NCI-H2227 (cell line): ENCODE data around the gene CORO7.
"Not testable (repeated sequence)": the region's sequence is repeated elsewhere in the genome, so short reads cannot be mapped to it uniquely, and the experiment has no call there.

Experiments
- DNase-seq: peaks from one replicate; lab custom pipeline; 2025; ENCODE audit not compliant: unreplicated experiment; lab: John Stamatoyannopoulos, UW

The CORO7 gene

DNA sequence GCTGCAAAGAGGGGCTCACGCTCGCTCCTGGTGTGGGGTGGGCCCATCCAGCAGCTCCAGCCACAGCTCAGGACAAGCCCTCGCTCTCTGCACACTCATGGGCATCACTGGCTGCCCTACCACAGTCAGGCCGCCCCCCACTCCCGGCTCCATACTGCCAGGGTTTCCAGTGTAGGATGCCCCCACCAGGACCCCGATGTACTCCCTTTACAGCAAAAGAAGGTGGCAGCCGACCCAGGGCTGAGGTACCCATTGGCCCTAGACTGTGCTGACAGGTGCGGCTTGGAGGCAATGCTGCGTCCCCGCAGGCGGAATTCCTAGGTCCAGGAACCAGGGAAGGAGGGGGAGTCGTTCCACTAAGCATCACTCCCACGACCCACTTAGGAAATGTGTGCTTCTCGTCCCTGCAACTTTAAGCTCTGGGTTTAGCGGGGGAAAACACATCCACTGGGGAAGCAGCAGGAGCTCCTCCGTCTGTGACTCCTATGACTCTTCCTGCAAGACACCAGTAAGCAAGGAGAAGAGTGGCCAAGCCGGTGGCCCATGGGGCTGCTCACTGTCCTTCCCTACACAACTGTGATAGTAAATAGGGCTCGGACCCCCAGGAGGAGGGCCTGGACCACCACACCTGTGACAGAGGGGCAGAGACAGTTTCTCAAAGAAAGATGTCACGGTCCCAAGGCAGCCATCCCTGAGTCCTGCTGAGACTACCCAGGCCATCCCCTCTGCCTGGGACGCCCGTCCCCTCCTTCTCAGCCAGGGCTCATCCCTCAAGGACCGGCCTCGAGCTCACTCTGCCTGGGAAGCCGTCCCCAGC is 13.1 kb downstream of the CORO7 start:
- DNase-seq: no peak

DNA sequence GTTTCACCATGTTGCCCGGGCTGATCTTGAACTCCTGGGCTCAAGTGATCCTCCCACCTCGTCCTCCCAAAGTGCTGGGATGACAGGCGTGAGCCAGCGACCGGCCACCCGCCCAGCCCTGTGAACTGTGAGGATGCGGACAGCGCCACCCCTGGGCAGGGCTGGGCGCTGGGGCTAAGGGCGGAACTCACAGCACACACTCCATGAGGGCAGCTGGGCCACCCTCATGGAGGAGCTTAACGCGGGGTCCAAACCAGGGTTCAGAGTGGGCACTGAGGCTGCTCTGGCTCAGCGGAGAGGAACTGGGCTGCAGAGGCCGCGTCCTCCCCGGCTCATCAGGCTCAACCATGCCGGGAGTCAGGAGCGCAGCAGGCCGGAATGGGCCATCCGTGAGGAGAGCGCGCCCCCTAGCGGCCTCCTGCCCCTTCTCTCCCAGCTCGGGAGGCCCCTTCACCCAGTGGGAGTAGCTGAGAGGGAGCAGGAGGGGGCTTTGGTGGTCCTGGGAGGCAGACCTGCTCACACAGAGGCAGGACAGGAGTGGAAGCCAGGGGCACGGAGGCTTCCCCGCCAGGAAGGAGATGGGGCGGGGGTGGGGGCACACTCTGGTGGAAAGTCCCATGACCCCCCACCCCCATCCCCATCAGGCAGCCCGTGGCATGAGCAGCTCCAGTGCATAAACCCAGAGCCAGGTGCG is 13.8 kb downstream of the CORO7 start:
- peak; percentile 87 for DNase-seq

DNA sequence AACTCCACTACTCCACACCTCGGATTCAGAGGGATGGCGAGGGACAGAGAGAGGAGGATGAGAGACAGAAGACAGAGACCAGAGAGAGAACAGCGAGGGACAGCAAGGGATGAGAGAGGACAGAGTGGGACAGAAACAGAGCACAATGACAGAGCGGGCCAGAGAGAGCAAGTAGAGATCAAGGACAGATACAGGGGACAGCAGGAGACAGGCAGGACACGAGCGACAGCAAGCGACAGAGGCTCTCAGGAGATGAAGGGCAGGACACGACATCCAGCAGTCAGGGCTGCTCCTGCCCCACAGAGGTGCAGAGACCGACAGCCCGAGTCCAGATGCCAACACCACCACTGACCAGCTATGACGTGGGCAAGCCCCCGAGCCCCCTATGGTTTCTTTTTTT is 14.9 kb downstream of the CORO7 start:
- no peak for DNase-seq

DNA sequence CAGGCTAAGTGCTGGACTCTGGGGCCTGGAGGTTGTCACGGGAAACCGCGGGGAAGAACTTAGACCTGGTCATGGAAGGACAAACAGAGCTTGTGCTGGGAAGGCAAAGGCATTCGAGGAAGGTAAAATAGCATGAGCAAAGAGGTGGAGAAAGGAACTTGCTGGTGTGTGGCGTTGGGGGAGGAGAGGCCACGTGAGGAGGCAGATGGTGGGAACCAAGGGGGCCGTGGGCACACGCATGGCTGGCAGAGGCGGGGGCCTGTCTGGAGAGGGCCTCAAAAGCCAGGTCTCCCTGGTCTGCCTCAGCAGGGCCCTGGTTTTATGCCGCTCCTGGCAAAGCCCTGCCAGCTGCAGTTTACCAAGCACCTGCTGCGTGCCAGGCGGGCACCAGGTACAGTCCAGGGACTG is 15.3 kb downstream of the CORO7 start:
- DNase-seq: no peak

DNA sequence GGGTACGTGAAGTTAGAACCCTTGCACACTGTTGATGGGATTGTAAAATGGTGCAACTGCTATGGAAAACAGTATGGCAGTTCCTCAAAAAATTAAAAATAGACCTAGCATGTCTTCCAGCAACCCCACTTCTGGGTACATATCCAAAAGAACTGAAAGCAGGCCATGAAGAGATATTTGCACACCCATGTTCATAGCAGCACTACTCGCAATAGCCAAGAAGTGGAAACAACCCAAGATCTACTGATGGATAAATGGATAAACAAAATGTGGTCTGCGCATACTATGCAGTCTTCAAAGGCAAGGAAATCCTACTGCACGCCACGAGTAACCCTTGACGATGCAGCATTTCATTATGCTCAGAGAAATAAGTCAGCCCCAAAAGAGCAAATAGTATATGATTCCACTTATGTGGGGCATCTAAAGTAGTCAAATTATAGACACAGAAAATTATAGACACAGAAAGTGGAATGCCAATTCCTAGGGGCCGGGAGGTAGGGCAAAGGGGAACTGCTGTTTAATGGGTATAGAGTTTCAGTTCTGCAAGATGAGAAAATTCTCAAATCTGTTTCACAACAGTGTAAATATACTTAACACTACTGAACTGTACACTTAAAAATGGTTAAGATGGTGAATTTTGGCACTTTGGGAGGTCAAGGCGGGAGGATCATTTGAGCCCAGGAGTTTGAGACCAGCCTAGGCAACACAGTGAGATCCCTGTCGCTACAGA is 17.2 kb downstream of the CORO7 start:
- DNase-seq: no peak

DNA sequence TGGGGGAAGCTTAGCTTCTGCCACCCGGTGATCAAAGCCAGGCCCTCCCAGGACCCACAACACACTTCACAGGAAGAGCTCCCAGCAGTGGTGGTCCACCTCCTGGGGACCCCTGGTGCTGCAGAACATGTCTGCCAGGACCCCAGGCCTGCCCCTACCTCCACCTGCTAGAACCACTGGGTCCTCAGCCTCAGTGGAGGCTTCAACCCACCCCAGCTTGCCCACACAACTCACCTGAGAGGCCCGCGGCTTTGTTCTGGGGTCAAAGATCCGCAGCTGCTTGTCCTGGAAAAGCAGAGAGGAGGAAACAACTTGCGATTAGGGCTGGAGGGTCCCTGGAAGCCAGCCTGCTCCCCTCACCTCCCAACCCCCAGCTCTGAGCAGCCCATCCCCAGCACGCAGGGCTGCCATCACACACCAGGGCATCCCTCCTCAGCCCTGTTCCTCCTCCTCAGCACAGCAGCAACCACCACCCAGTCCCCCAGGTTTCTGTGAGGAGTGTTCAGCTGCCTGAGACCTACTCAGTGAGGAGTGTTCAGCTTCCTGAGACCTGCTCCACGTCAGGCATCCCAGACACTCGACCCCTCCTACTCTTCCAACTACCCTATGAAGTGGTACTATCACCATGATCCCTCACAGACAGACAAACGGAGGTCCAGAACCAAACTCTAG is 21.2 kb downstream of the CORO7 start:
- no peak for DNase-seq

DNA sequence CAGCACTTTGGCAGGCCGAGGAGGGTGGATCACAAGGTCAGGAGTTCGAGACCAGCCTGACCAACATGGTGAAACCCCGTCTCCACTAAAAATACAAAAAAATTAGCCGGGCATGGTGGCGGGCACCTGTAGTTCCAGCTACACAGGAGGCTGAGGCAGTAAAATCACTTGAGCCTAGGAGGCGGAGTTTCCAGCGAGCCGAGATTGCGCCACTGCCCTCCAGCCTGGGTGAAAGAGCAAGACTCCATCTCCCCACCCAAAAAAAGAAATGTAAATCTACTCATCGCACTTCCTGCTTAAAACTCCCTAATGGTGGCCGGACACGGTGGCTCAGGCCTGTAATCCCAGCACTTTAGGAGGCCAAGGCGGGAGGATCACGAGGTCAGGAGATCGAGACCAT is 22.5 kb downstream of the CORO7 start:
- DNase-seq: not testable (repeated sequence)

DNA sequence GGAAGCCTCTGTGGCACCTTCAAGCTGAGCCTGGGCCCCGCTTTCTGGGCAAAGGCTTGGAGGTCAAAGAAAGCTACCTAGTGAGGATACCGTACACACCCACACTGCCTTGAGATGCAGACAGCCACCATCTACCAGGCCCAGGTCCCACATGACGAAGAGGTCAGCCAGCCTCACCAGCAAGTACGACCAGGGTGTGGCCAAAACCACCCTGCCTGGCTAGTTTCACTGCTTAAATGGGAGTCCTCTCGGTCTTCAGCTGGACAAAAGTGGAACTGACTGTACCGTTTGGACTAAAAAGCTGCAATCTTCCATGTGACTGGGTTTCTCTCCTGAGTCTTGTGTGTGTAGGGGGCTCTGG is 23.2 kb downstream of the CORO7 start:
- DNase-seq: no peak

DNA sequence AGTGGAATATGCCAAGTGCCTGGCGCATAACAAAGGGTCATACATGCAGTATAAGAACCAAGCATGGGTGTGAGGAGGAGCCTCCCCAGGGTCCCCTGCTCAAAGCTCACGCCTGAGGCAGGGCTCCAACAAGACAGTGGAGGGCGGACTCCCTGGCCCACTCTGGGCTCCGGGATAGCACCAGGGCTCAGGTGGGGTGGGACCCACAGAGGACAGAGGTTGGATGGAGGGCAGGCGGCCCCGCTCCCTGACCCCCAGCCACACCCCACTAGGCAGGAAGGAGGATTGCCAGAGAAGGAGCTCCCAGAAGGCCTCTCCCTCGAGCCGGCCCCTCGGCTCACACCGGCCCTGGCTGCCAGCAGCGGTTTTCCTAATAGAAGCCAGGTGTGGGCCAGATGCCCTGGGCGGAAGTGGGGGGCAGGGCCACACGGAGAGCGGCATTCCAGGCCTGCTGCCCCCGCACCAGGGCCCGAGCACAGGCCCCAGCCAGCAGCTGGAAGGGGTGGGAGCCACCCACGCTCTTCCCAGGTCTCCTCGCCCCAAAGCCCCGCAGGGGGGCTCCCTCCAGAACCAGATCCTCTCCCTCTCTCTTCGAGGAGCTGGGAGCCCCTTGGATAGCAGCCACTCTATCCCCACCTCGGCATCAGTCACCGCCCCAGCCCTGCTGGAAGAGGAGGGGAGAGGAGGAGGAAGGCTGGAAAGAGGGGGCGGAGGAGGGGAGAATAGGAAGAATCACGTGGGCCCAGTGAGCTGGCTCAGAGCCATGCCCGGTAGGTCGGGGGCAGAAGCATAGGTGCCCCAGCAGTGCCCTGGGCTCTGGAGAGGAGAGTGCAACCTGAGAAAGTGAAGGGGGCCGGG is 23.8 kb downstream of the CORO7 start:
- peak; percentile 67 for DNase-seq

DNA sequence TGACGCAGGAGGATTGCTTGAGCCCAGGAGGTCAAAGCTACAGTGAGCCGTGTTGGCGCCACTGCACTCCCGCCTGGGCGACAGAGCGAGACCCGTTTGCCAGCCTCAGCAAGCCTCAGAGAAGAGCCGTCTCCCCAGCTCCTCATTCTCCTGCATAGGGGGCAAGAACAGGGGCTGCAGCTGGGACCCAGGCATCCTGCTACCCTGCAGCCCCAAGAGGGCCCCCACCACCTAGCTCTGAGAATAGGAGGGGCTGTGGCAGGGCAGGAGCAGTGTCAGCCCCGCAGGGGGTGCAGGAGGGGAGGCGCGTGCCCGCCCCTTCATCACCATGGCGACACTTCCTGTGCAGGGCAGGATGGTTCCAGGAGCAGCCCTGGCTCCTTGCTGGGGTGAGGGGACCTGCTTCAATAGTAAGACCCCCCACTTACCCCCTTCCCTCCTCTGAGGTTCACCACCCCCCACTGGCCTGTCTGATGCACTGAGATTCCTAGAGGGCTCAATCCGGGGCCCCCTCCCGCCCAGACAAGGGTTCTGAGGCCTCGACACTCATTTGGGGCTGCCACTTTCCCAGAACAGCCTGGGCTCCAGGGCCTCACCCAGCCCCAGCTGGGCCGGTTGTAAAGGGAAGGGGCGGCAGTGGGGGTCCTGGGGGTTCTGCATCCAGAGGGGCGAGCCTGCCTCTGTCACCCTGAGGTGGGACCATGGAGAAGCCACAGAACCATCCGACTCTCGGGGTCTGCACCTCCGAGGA is 24.6 kb downstream of the CORO7 start:
- peak; percentile 48 for DNase-seq

DNA sequence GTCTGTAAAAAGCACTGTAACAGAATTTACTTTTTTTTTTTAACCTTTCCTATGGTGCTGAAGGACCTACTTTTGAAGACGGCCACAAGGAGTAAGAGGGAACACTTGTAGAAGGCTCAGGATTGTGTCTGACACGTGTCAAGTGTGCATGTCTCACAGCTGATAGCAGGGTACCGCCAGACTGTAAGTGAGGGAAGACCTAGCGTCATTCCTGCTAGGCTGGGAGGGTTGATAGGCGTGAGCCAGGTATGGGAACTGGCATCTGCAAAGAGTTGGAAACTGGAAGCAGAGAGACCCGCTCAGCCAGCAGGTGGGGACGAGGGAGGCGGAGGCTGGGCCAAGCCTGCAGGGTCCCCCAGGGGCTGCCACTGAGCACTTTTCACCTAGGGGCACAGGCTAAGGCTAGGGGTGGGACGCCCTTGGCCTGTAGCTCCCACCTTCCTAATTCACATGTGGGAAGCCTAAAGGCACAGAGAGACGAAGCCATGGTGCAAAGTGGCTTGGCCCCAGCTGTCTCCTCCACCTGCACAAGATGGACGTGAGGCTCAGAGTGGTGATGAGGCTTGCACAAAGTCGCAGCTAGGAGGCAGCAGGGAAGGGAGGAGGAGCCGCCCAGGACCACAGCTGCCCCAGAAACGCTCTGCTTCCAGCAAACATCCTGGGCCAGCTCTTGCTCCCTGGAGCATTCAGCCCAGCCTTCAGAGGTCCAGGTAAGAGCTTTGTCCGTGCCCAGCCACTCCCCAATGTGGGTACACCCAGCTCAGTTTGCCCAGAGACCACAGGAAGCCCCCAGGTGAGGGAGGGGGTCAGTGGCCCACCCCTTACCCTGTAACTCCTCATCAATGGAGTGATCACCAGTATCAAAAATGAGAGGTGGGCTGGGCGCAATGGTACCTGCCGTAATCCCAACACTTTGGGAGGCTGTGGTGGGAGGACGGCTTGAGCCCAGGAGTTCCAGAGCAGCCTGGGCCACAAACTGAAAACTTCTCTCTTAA is 25.8 kb downstream of the CORO7 start:
- no peak for DNase-seq

DNA sequence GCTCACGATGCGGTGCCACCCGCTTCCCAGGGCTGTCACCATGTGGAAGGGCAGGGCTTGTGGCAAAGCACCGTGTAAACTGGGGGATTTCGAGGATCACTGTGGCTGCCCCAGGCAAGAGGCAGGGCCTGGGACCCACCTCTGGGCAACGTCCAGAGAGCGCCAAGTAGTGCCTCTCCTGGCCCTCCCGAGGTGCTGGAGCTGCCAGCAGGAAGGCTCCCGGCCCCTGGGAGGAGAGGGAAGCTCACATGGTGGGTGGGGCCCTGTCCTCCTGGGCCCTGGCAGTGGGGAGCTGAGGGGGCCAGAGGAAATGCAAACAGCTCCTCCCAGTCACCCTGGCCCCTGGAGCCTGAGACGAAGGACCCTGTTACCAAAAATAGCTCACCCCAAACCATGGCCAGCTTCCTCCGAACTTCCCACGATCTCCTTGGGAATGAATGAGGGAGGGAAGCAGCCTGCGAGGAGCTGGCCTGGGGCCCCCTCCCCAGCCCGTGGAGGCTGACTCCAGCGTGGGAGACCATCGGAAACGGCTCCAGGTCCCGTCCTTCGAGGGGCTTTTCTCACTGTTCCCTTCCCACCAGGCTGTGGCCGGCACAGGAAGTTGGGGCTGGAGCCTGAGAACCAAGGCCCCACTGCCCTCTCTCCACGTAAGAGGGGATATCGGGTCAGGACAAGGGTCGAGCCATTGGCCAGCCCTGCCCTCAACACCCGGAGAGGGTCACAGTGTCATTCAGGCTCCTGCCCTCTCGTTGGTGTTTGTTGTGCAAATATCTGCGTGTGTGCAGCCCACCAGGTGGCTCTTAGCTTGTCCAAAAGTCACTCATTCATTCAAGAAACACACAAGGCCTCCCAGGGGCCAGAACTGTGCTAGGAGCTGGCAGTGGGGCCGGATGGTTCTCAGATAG is 27.1 kb downstream of the CORO7 start:
- no peak for DNase-seq

DNA sequence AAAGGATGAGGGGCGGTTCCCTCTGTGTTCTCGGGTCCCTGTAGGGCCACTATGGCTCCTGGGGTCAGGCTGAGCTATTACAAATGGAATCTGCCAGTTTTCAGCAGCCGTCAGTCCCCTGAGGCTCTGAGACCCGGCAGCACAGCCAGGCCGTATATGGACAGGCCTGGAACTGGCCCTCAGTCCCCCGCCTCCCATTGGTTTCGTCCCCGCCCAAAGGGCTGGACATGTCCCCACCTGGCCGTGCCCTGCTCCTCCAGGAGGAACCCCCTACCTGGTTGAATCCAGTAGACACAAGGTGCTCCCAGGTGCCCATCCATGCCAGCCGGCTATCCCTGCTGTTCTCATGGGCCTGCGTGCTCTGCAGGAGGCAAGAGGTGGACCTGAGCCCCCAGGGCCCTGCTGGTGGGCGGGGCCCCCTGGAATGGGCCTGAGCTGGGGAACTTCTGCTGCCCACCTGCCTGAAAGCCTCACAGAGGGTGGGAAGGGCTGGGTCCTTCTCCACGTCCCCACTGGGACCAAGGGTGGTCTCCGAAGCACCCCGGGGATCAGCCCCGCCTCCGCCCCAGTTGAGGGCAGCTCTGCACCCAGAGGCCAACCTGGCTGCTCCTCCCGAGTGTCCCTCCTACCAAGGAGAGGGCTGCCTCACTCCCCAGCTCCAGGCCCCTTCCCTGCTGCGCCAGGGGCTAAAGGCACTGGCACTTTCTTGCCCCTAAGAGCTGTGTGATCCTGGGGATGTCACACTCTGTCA is 27.9 kb downstream of the CORO7 start:
- no peak for DNase-seq

DNA sequence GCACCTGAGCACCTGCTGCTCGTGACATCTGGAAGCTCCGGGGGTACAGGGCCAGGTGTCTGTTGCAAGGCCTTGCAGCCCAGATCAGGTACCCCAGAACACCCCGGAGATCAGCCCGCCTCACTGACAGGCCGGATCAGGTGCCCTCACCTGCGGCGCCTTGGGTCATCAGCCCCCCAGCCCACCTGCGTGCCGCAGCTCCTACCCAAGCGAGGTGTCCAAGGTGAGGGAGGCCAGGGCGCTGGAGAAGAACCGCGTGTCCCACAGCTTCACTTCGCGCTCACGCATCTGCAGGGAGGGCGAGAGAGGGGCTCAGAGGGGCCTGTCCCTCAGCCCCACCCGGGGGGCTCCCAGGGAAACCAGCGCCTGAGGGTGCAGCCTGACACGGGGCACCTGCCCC is 28.6 kb downstream of the CORO7 start:
- DNase-seq: no peak

DNA sequence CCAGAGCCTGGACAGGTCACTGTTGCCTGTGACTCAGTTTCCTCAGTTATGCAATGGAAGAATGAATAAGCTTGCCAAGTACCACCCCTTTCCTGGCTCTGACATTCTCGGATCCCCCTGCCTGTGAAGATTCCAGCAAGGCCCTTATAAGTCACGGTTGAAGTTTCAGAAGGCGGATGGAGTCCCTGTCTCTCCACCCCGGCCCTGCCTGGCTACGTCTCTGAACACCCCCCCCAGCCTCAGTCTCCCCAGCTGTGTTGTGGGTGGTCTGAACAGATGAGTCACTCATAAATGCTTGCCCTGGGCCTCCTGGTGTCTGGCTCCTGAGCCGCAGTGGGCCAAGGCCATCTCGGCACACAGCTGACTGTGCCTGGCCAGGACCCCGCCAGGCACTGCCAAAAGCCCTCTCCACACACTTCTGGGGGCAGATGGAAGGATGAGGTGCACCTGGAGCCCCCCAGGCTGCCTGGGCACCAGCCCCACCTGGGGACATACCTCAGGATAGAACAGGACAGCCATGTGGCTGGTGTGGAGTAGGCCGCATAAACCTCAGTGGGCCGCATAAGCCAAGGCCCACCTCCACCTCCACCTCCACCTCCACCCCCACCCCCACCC is 29.3 kb downstream of the CORO7 start:
- no peak for DNase-seq

DNA sequence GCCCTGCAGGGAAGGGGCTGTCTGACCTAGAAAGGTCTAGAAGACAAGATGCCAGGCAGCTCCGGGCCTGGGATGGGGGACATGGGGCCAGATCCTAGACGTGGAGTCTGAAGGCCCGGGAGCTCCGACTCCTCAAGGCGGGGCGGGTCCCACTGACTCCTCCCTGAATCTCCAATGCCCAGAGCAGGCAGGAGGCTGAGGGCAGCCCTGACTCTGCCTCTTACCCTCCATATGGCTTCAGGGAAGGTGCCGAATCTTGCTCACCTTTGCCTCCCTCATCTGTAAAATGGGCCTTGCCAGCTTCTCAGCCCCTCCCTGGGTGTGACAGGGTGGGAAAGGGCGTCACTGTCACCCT is 30.0 kb downstream of the CORO7 start:
- DNase-seq: no peak
